GM12891 (cell line): Measurements from ENCODE around the gene FGF18.
"Not testable (repeated sequence)": the region's sequence is repeated elsewhere in the genome, so short reads cannot be mapped to it uniquely, and the experiment has no call there.

Source experiments
- POLR2A ChIP-seq: IDR thresholded peaks from 2 replicates; pipeline ENCODE4 v1.6.1; 2011; ENCODE audit warnings: low read depth, low read length, control low read depth
- TAF1 ChIP-seq: IDR thresholded peaks from 2 replicates; pipeline ENCODE4 v1.6.1; 2011; ENCODE audit warnings: low read depth, low read length, control low read depth

DNA sequence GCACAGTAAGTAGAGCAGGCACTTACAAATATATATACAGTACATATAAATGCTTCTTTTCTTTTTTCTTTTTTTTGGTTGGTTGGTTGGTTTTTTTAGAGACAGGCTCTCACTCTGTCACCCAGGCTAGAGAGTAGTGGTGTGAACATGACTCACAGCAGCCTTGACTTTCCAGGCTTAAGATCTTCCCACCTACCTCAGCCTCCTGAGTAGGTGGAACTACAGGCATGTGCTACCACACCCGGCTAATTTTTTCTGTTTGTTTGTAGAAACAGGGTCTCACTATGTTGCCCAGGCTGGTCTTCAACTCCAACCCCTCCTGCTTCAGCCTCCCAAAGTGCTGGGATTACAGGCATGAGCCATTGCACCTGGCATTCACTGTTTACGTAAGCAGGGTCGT, 34.4 kb upstream of the FGF18 start:
- not testable (repeated sequence) for TF ChIP-seq POLR2A, TAF1
